ENCODE data around the gene PDE4D.

GRCh38 chr5:59333416-59333815 lies 560.1 kb downstream of the PDE4D start:
- TF ChIP-seq CTCF (IDR thresholded peaks at IDR 0.05) (no peak), ZFX (IDR thresholded peaks at IDR 0.05; ENCODE audit: borderline replicate concordance) (no peak)

Measured in 22Rv1 (cell line).